Central memory CD8-positive, alpha-beta T cell (primary cell): Measurements from ENCODE around the gene MRPL2.
"Not testable (repeated sequence)": the region's sequence is repeated elsewhere in the genome, so short reads cannot be mapped to it uniquely, and the experiment has no call there.

Experiments
- ATAC-seq: fragments of 150-1000 bp; cut with Tn5 transposase; replicated peaks from 2 replicates; pipeline ENCODE4 v1.10.0; 2022; ENCODE audit warnings: mild to moderate bottlenecking, moderate FRiP score, moderate number of reproducible peaks; ENCODE audit not compliant: poor library complexity, severe bottlenecking; ENCODE audit errors: extremely low read depth
- DNase-seq, 2 donors: peaks; one replicate each; pipeline ENCODE4 v3.0.0; 2021; ENCODE audit warnings: low spot score in 2 of 2
- H3K27ac Mint-ChIP-seq: one replicate; pipeline ENCODE4 v1.8.0; 2022; ENCODE audit warnings: low read depth, mild to moderate bottlenecking, moderate library complexity, mixed read lengths
- H3K27me3 Mint-ChIP-seq: one replicate; pipeline ENCODE4 v1.8.0; 2022; ENCODE audit warnings: mixed read lengths
- H3K36me3 Mint-ChIP-seq: one replicate; pipeline ENCODE4 v1.8.0; 2022; ENCODE audit warnings: mild to moderate bottlenecking, moderate library complexity, mixed read lengths; ENCODE audit not compliant: insufficient read depth
- H3K4me1 Mint-ChIP-seq: one replicate; pipeline ENCODE4 v1.8.0; 2022; ENCODE audit warnings: mixed read lengths
- H3K4me3 Mint-ChIP-seq: one replicate; pipeline ENCODE4 v1.8.0; 2022; ENCODE audit warnings: mild to moderate bottlenecking, moderate library complexity, mixed read lengths
- H3K9me3 Mint-ChIP-seq: one replicate; pipeline ENCODE4 v1.8.0; 2022; ENCODE audit warnings: mixed read lengths

Gene MRPL2

DNA sequence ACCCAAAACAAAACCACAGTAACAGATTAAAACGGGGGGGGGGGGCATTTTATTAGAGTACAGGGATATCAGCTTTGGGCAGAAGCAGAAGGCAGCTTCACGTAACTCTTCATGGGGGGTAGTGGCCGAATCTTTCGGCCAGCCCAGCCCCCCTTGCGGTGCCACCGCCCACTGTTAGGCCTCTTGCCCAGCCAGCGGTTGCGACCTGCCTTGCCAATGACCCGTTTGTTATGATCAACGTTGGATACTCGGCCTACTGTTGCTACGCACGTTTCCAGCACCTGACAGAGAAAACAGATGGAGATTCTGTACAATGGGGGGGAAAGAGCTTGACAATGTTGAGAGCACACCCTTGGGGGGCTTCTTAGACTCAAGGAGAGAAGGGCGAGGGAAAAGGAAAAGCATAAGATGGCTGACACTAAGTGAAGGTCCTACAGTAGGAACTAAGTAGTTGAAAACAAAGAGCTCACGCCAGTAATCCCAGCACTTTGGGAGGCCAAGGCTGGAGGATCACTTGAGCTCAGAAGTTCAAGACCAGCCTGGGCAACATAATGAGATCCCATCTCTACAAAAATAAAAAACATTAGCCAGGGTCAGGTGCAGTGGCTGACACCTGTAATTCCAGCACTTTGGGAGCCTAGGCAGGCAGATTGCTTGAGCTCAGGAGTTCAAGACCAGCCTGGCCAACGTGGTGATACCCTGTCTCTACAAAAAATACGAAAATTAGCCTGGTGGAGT is 4.9 kb downstream of the MRPL2 start:
- no peak for ATAC-seq
- Mint-ChIP-seq H3K36me3 (peaks cover 35% of the 10 kb centered on the region), H3K4me1 (peaks cover 53% of the 10 kb centered on the region), H3K4me3 (peak overlapping the region; percentile 93), H3K9me3 (no peaks in the 10 kb centered on the region), H3K27ac (peak overlapping the region; percentile 91), H3K27me3 (no peaks in the 10 kb centered on the region)
- DNase-seq = no peak

- peak within 1 kb of the TSS; percentile 93 for H3K4me3 Mint-ChIP-seq
- ATAC-seq (peak; percentile 100), DNase-seq (peak; percentile 72 to 76)
- peak within 1 kb of the TSS; percentile 91 for H3K27ac Mint-ChIP-seq
- peaks cover 37% of the 10 kb centered on the region for H3K36me3 Mint-ChIP-seq
- no peaks in the 10 kb centered on the region for H3K27me3 Mint-ChIP-seq
- no peaks in the 10 kb centered on the region for H3K9me3 Mint-ChIP-seq
- H3K4me1 Mint-ChIP-seq = peaks cover 47% of the 10 kb centered on the region
Measured at GRCh38 chr6:43053545-43054205, 5.6 kb downstream of the MRPL2 start, which contains the start of gene CUL7. Gene CUL7, minus strand, starts transcription at chr6:43053851. Its CDS starts 1,063 bp downstream, at chr6:43052788.

- Mint-ChIP-seq H3K4me1 (peaks cover 40% of the 10 kb centered on the region), H3K36me3 (peaks cover 37% of the 10 kb centered on the region), H3K9me3 (no peaks in the 10 kb centered on the region), H3K27ac (peak overlapping the region; percentile 91), H3K4me3 (peak overlapping the region; percentile 93), H3K27me3 (no peaks in the 10 kb centered on the region)
- DNase-seq (no peak), ATAC-seq (peak; percentile 8)
Measured at GRCh38 chr6:43052842-43053544, 6.2 kb downstream of the MRPL2 start.

DNA sequence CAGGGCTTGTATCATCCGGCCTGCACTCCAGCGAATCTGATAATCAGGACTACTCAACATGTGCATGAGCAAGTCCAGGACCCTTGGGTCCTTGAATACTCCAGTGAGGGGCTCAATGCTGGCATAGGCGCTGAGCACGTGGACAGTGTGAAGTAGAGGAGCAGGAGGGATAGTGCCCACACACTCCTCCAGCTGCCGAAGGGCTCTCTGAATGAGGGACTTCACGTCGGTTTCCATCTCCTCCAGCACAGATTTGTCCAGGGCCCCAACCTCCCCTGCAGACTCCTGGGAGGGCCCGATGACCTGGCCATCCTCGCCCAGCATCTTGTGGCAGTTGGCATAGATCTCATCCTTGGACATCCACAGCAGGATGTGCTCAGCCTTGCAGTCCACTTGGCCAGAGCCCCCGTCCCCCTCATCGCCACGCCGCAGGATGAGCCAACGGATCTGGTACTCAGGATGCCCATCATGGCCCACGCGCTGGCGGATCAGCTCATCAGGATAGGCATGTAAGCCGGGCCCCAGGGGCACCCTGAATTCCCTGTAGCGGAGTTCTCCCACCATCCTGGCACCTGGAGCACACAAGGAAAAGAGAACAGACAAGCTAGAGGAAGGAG is 6.9 kb downstream of the MRPL2 start:
- ATAC-seq (no peak), DNase-seq (no peak)
- Mint-ChIP-seq H3K36me3 (peaks cover 37% of the 10 kb centered on the region), H3K9me3 (no peaks in the 10 kb centered on the region), H3K27me3 (no peaks in the 10 kb centered on the region), H3K4me3 (peak overlapping the region; percentile 93), H3K27ac (peak overlapping the region; percentile 91), H3K4me1 (peaks cover 38% of the 10 kb centered on the region)

- no peaks in the 10 kb centered on the region for H3K27me3 Mint-ChIP-seq
- no peak for ATAC-seq
- H3K4me3 Mint-ChIP-seq = no peak overlapping the region
- peaks cover 38% of the 10 kb centered on the region for H3K4me1 Mint-ChIP-seq
- no peak overlapping the region for H3K27ac Mint-ChIP-seq
- no peaks in the 10 kb centered on the region for H3K9me3 Mint-ChIP-seq
- H3K36me3 Mint-ChIP-seq = peaks cover 32% of the 10 kb centered on the region
- DNase-seq = no peak
Measured at GRCh38 chr6:43050981-43051380, 8.3 kb downstream of the MRPL2 start.

DNA sequence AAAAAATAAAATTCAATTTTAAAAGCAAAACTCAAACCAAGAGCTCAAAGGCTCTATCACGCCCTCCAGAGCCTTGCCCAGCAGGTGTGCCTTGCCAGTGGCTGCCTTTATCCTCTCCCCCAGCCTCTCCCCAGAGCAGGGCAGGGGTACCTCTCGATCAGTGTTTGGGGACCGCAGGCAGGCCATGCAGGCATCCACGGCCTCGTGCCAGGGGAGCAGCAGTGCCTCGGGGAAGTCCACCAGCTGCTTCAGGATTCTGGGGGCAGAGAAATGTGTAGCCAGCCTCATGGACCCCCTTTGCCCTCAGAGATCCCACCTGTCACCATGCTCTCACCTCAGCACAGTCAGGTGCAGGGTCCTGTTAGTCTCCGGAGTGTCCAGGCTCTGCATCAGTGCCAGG is 11.2 kb downstream of the MRPL2 start:
- H3K36me3 Mint-ChIP-seq = peaks cover 26% of the 10 kb centered on the region
- H3K27ac Mint-ChIP-seq = no peak overlapping the region
- ATAC-seq (no peak), DNase-seq (no peak)
- no peak overlapping the region for H3K4me3 Mint-ChIP-seq
- H3K9me3 Mint-ChIP-seq = no peaks in the 10 kb centered on the region
- H3K4me1 Mint-ChIP-seq = peaks cover 24% of the 10 kb centered on the region
- no peaks in the 10 kb centered on the region for H3K27me3 Mint-ChIP-seq

DNA sequence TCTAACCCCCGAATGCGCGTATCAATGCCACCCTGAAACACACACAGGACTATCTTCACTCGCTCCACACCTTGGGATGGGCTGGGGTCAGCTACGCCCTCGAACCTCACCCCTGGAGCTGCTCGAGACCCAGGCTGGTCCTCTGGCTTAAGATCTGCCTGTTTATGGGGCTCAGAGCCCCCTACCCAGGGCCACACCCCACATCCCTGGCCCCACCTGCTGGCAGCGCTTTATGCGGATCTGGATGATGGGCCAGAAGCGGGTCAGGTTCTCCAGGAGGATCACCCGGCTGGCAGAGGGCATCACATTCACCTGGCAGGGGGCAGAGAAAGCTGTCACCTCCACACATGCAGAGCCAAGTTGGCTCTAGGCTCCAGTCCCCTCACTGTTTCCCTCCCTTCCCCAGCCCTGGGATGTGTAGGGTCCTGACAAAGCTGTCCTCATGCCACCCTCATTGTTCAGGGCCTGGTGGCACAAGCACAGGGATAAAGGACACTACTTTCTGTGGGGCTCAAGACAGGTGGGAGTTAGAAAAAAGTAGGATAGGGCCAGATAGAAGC is 13.8 kb downstream of the MRPL2 start:
- H3K4me1 Mint-ChIP-seq = peaks cover 3% of the 10 kb centered on the region
- no peaks in the 10 kb centered on the region for H3K27me3 Mint-ChIP-seq
- ATAC-seq = no peak
- H3K9me3 Mint-ChIP-seq = no peaks in the 10 kb centered on the region
- peaks cover 20% of the 10 kb centered on the region for H3K36me3 Mint-ChIP-seq
- H3K27ac Mint-ChIP-seq = peak overlapping the region; percentile 24
- H3K4me3 Mint-ChIP-seq = no peak overlapping the region
- DNase-seq = no peak

DNA sequence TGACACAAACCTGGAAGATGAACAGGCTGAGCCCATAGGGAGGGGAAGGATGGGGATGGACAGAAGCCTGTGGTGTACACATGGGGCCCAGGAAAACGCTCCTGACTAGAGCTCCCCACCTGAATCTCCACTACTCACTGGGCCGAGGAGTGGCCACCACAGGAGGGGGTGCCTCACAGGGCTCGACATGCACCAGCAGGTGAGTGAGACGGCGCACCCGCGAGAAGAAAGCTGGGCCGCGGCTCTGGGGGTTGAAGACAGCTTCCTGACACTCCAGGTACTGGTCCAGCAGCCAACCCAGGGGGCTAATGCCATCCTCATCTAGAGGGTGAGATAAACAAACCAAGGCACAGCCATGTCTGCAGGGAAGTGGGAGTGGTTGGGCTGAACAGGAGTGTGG is 15.9 kb downstream of the MRPL2 start:
- DNase-seq = no peak
- peaks cover 18% of the 10 kb centered on the region for H3K36me3 Mint-ChIP-seq
- ATAC-seq = no peak
- no peak overlapping the region for H3K27ac Mint-ChIP-seq
- H3K27me3 Mint-ChIP-seq = no peaks in the 10 kb centered on the region
- no peak overlapping the region for H3K4me3 Mint-ChIP-seq
- no peaks in the 10 kb centered on the region for H3K4me1 Mint-ChIP-seq
- no peaks in the 10 kb centered on the region for H3K9me3 Mint-ChIP-seq

- DNase-seq, H3K9me3 Mint-ChIP-seq, H3K27me3 Mint-ChIP-seq, H3K4me1 Mint-ChIP-seq, ATAC-seq, H3K4me3 Mint-ChIP-seq: not testable (repeated sequence)
- Mint-ChIP-seq H3K27ac (peak overlapping the region; percentile 72), H3K36me3 (peaks cover 17% of the 10 kb centered on the region)
Measured at GRCh38 chr6:43041475-43041874, 17.8 kb downstream of the MRPL2 start.

GRCh38 chr6:43040542-43041257 is 18.5 kb downstream of the MRPL2 start:
- ATAC-seq (no peak), DNase-seq (no peak)
- H3K27me3 Mint-ChIP-seq = no peaks in the 10 kb centered on the region
- peak overlapping the region; percentile 56 for H3K27ac Mint-ChIP-seq
- H3K4me1 Mint-ChIP-seq = no peaks in the 10 kb centered on the region
- H3K9me3 Mint-ChIP-seq = no peaks in the 10 kb centered on the region
- H3K4me3 Mint-ChIP-seq = no peak overlapping the region
- H3K36me3 Mint-ChIP-seq = peaks cover 17% of the 10 kb centered on the region

DNA sequence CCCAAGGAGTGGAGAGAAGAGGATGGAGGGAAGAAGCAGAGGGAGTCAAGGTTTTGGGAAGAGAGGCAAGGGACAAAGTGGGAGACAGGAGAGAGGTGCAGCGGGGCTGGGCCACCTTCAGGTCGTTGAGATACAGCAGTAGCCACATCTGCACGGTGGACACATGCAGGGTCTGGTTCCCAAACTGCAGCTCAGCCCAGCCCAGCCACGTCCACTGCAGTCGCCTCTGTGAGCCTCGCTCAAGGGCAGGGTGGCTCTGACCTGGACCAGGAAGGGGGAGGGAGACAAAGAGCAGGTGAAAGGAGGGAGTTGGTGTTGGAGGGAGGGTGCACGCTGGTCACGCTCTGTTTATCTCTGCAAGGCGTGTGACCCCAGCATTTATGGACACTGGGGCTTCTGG is 20.5 kb downstream of the MRPL2 start:
- Mint-ChIP-seq H3K27me3 (no peaks in the 10 kb centered on the region), H3K4me1 (no peaks in the 10 kb centered on the region), H3K27ac (peak overlapping the region; percentile 6), H3K36me3 (peaks cover 22% of the 10 kb centered on the region), H3K4me3 (no peak overlapping the region), H3K9me3 (no peaks in the 10 kb centered on the region)
- no peak for DNase-seq
- ATAC-seq = no peak

GRCh38 chr6:43037706-43038105 is 21.5 kb downstream of the MRPL2 start:
- H3K27ac Mint-ChIP-seq = no peak overlapping the region
- H3K36me3 Mint-ChIP-seq = peaks cover 18% of the 10 kb centered on the region
- DNase-seq (no peak), ATAC-seq (no peak)
- H3K4me1 Mint-ChIP-seq = no peaks in the 10 kb centered on the region
- no peaks in the 10 kb centered on the region for H3K27me3 Mint-ChIP-seq
- no peaks in the 10 kb centered on the region for H3K9me3 Mint-ChIP-seq
- H3K4me3 Mint-ChIP-seq = no peak overlapping the region
